A673 (cell line): ENCODE measurements around the gene CHTF18. TPM values are rescaled to one million over a fixed set of nuclear protein-coding genes. Genes with fewer than 3 reads are reported as not detected.

Experiments used
- BruUV-seq: library from RNA; stranded (reverse); fragments of 400-500 nt; replicated peaks from 2 replicates; lab custom pipeline; 2021; lab: Mats Ljungman, UMichigan
- CTCF ChIA-PET: fragments of 300-600 bp; sonication (Branson Sonifier 250); formaldehyde crosslinking; loops from one replicate; lab custom pipeline; 2022; ENCODE audit warnings: antibody characterized with exemption; lab: Charles Lee
- POLR2A ChIA-PET: fragments of 300-600 bp; sonication (Branson Sonifier 250); formaldehyde crosslinking; loops from one replicate; lab custom pipeline; 2022; ENCODE audit warnings: antibody characterized with exemption; ENCODE audit not compliant: low non-redundant PET; lab: Charles Lee
- DNase-seq: peaks from one replicate; pipeline ENCODE4 v3.0.0-alpha.2; 2015; ENCODE audit warnings: low spot score
- H3K27ac ChIP-seq: fragments of 200-600 bp; sonication (generic); 2 replicates; pipeline ENCODE4 v1.5.1; 2016; ENCODE audit warnings: mixed run types, low read depth, mild to moderate bottlenecking, mixed read lengths, antibody characterized with exemption, low read length; ENCODE audit not compliant: poor library complexity, severe bottlenecking
- H3K27me3 ChIP-seq: fragments of 200-600 bp; sonication (generic); replicated peaks from 2 replicates; pipeline ENCODE4 v1.6.1; 2017; ENCODE audit warnings: mixed run types, low read depth, mild to moderate bottlenecking, mixed read lengths, antibody characterized with exemption, low read length; ENCODE audit not compliant: insufficient read depth, poor library complexity
- H3K36me3 ChIP-seq: fragments of 200-600 bp; sonication (generic); 2 replicates; pipeline ENCODE4 v1.6.1; 2016; ENCODE audit warnings: mixed run types, mild to moderate bottlenecking, mixed read lengths, antibody characterized with exemption, low read length; ENCODE audit not compliant: insufficient read depth, poor library complexity, severe bottlenecking
- H3K4me1 ChIP-seq: fragments of 200-600 bp; sonication (generic); 2 replicates; pipeline ENCODE4 v1.6.1; 2017; ENCODE audit warnings: mixed run types, mild to moderate bottlenecking, mixed read lengths, antibody characterized with exemption, low read length; ENCODE audit not compliant: insufficient read depth, poor library complexity, severe bottlenecking
- H3K4me3 ChIP-seq: fragments of 200-600 bp; sonication (generic); 2 replicates; pipeline ENCODE4 v1.5.1; 2016; ENCODE audit warnings: low read depth, mixed run types, mild to moderate bottlenecking, mixed read lengths, low read length; ENCODE audit not compliant: poor library complexity, severe bottlenecking
- H3K9me3 ChIP-seq: fragments of 200-600 bp; sonication (generic); 2 replicates; pipeline ENCODE4 v1.6.1; 2016; ENCODE audit warnings: mixed run types, low read depth, mild to moderate bottlenecking, mixed read lengths, antibody characterized with exemption, low read length; ENCODE audit not compliant: poor library complexity, severe bottlenecking
- CTCF ChIP-seq: fragments of 300-800, 200-600 bp; sonication (generic); conservative IDR thresholded peaks from 2 replicates; pipeline ENCODE4 v1.5.1; 2017; ENCODE audit warnings: low read depth, mild to moderate bottlenecking, antibody characterized with exemption, low read length, moderate library complexity, mixed read lengths
- EZH2 ChIP-seq: fragments of 200-600 bp; sonication (generic); IDR thresholded peaks from 2 replicates; pipeline ENCODE4 v1.6.1; 2017; ENCODE audit warnings: borderline replicate concordance, low read depth, mild to moderate bottlenecking, mixed read lengths, antibody characterized with exemption, low read length; ENCODE audit not compliant: poor library complexity, severe bottlenecking
- intact Hi-C: fragments of 100-400 bp; cut with micrococcal nuclease; formaldehyde crosslinking; loops from one replicate; pipeline ENCODE4 v1.10.0; 2022; ENCODE audit not compliant: unreplicated experiment
- total RNA-seq: library from RNA; stranded (reverse); gene quantifications from 2 replicates; pipeline ENCODE4 v1.2.3, GENCODE V29; 2021

The CHTF18 gene
- total RNA-seq, 1 experiment from 2014 or later, result 125 TPM

DNA sequence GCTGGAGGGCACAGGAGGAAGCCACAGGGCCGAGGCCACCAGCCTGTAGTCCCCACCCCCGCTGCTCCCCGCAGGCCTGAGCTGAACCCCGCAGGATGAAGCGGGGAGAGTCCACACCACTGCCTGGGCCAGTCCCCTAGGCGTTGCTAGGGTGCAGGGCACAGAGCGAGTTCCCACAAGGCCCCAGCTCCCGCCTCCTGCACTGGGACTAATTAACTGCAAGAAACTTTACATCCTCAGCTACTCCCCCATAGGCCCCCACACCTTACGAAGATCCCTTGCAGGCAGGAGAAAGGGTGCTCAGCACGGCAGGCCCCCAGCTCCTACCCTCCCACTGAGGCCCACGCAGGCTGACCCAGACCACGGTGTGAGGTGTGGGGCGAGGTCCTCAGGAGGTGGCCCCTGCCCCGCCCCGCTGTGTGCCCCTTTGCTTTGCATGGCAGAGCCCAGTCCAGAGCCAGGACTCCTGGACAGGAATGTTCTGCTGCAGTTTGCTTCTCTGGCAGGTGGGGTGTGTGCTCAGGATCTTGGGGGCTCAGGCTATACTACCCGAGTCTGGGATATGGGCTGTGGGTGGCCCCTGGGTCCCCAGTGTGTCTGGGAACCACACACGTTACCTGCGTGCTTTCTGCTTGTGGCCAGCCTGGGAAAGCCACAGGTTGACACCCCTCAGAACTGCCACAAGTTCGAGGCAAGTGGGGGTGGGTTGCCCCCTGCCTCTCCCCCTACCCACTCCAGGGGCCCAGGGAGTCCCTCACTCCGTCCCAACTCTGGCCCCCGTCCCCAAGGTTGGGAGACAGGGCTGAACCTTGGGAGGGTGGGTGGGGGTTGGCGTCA lies 10.9 kb downstream of the CHTF18 start:
- TF ChIP-seq CTCF (no peak), EZH2 (no peak)
- intact Hi-C loops, result no loop called here
- Histone ChIP-seq H3K9me3 (no peaks in the 10 kb centered on the region), H3K27me3 (peaks cover 40% of the 10 kb centered on the region), H3K4me1 (no peaks in the 10 kb centered on the region), H3K4me3 (no peak overlapping the region), H3K27ac (no peak overlapping the region), H3K36me3 (peaks cover 3% of the 10 kb centered on the region)
- ChIA-PET CTCF (interaction anchor here (0.6 kb wide), 1 partner anchor 73 kb away, joined by 3 read pairs; the partner anchor contains the start of gene CCDC78), POLR2A (no interaction called here)
- no peak for DNase-seq
- no TSS peak for BruUV-seq

- peaks cover 45% of the 10 kb centered on the region for H3K27me3 ChIP-seq
- intact Hi-C loops, result no loop called here
- TF ChIP-seq CTCF, result no peak
- peak; percentile 35 for TF ChIP-seq EZH2
- BruUV-seq, result no TSS peak
- POLR2A ChIA-PET, result no interaction called here
- H3K36me3 ChIP-seq, result peaks cover 3% of the 10 kb centered on the region
- no peak within 1 kb of the TSS for H3K27ac ChIP-seq
- CTCF ChIA-PET, result no interaction called here
- DNase-seq, result no peak
- no peaks in the 10 kb centered on the region for H3K9me3 ChIP-seq
- no peaks in the 10 kb centered on the region for H3K4me1 ChIP-seq
- H3K4me3 ChIP-seq, result no peak within 1 kb of the TSS
Measured at GRCh38 chr16:799948-800833, 11.8 kb downstream of the CHTF18 start, which contains the start of gene GNG13. Gene GNG13, minus strand, starts transcription at chr16:800734. Its CDS starts 1,657 bp downstream, at chr16:799077.

GRCh38 chr16:800834-801511 lies 12.6 kb downstream of the CHTF18 start:
- CTCF ChIA-PET, result no interaction called here
- no peak overlapping the region for H3K27ac ChIP-seq
- H3K36me3 ChIP-seq, result peaks cover 3% of the 10 kb centered on the region
- intact Hi-C loops, result no loop called here
- H3K4me3 ChIP-seq, result no peak overlapping the region
- H3K4me1 ChIP-seq, result no peaks in the 10 kb centered on the region
- peaks cover 45% of the 10 kb centered on the region for H3K27me3 ChIP-seq
- DNase-seq, result no peak
- POLR2A ChIA-PET, result interaction anchor here (1.0 kb wide), 1 partner anchor 12 kb away, joined by 4 read pairs; the partner anchor contains the start of gene CHTF18
- TF ChIP-seq EZH2 (no peak), CTCF (no peak)
- BruUV-seq, result no TSS peak
- H3K9me3 ChIP-seq, result no peaks in the 10 kb centered on the region
